Left ventricle myocardium inferior (tissue), 1 donor: ENCODE measurements around the gene PTPMT1. TPM values are rescaled to one million over a fixed set of nuclear protein-coding genes. Genes with fewer than 3 reads are reported as not detected.

Experiments used
- DNase-seq: peaks from one replicate; pipeline ENCODE4 v3.0.0-alpha.2; 2020
- H3K27ac ChIP-seq: fragments of 200-600 bp; replicated peaks from 2 replicates; pipeline ENCODE4 v1.8.0; 2021
- H3K27me3 ChIP-seq: fragments of 200-600 bp; 2 replicates; pipeline ENCODE4 v1.8.0; 2021; ENCODE audit warnings: low read depth
- H3K36me3 ChIP-seq: fragments of 200-600 bp; 2 replicates; pipeline ENCODE4 v1.8.0; 2021
- H3K4me1 ChIP-seq: fragments of 200-600 bp; 2 replicates; pipeline ENCODE4 v1.8.0; 2021
- H3K4me3 ChIP-seq: fragments of 200-600 bp; 2 replicates; pipeline ENCODE4 v1.8.0; 2021; ENCODE audit warnings: mild to moderate bottlenecking, moderate library complexity
- H3K9me3 ChIP-seq: fragments of 200-600 bp; replicated peaks from 2 replicates; pipeline ENCODE4 v1.8.0; 2021
- intact Hi-C: fragments of 100-400 bp; cut with micrococcal nuclease; formaldehyde crosslinking; loops from one replicate; pipeline ENCODE4 v1.11.0; 2022
- total RNA-seq: library from RNA; stranded (reverse); fragmentation: NEBNext Ultra II Directional; extraction: Animal tissue kit (Norgen Biotek cat#: 25700); gene quantifications from one replicate; pipeline ENCODE4 v1.2.1, GENCODE V29; 2021
- TF ChIP-seq, protein P1 (sequence below): fragments of 200-600 bp; IDR thresholded peaks from 2 replicates; pipeline ENCODE4 v1.8.0; 2021; ENCODE audit warnings: antibody characterized with exemption, mild to moderate bottlenecking, borderline replicate concordance
- donor health status: DM: no; HTN: yes; CAD: no; lungs with severe emphysema.

The PTPMT1 gene
- total RNA-seq, 1 donor from 2014 or later: 23.6 TPM

DNA sequence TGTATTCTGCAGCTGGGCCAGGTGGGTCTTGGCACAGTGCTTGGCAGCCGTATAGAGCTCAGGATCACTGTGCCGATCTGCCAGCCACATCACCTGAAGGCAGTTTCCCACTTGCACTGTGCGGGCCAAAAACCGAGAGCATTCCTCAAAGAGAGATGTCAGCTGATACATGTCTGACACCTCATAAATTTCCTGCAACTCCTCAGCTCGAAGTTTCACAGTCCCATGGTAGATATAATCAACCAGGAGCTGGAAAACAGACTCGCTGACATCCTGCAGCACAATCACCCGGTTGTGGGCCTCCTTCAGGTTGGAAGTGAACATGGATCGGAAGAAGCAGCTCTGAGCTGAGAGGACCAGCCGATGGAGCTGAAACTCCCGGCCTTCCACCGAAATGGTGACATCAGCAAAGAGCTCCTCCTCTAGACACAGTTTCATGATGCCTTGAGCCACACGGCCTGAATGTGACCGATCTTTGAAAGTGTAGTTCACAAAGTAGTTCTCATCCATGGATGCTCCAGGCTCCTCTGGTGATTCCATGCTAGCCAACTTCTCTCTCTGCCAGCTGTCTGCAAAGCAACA is 12.2 kb downstream of the PTPMT1 start:
- H3K4me1 ChIP-seq: peaks cover 59% of the 10 kb centered on the region
- TF ChIP-seq, protein P1, sequence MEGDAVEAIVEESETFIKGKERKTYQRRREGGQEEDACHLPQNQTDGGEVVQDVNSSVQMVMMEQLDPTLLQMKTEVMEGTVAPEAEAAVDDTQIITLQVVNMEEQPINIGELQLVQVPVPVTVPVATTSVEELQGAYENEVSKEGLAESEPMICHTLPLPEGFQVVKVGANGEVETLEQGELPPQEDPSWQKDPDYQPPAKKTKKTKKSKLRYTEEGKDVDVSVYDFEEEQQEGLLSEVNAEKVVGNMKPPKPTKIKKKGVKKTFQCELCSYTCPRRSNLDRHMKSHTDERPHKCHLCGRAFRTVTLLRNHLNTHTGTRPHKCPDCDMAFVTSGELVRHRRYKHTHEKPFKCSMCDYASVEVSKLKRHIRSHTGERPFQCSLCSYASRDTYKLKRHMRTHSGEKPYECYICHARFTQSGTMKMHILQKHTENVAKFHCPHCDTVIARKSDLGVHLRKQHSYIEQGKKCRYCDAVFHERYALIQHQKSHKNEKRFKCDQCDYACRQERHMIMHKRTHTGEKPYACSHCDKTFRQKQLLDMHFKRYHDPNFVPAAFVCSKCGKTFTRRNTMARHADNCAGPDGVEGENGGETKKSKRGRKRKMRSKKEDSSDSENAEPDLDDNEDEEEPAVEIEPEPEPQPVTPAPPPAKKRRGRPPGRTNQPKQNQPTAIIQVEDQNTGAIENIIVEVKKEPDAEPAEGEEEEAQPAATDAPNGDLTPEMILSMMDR: no peak
- peak overlapping the region; percentile 100 for H3K4me3 ChIP-seq
- no peak overlapping the region for H3K27ac ChIP-seq
- intact Hi-C loops: no loop called here
- H3K27me3 ChIP-seq: no peaks in the 10 kb centered on the region
- H3K9me3 ChIP-seq: no peaks in the 10 kb centered on the region
- DNase-seq: no peak
- peaks cover 67% of the 10 kb centered on the region for H3K36me3 ChIP-seq

DNA sequence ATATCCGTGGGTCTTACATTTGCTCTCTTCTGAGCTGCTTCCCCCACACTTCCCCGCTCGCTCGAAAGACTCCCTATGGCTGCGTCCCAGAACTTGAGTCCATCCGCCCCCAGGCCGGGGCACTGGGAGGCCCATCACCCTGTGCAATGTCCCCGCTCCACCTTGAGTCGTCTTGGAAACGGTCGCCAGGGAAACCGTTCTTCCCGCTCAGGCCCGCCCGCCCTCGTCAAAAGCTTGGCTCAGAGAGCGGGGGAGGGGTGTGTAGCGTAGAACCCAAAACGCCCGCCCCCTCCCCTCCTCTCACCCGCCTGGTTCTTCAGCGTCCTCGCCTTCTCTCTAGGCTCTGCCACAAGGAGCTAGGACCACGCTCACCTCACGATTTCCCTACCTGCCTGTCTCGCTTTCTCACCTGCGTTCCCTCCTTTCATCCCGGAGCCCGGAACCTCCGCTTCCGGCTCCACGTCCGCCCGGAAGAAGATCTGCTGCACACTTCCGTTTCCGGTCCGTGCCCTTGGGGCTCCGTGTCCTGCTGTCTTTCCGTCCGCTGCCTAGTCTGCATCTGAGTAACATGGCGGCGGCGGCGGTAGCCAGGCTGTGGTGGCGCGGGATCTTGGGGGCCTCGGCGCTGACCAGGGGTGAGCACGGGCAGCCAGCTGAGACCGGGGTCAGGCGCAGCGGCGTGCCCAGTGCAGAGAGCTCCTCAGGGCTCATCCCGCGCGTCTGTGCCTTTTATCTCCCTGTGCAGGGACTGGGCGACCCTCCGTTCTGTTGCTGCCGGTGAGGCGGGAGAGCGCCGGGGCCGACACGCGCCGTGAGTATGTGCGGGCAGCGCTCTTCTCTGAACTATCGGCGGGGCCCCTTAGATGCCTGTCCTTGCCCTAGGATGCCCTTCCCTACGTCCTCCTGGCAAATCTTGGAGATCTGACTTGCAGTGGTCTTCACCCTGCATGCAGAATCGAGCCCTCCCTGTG is 13.4 kb downstream of the PTPMT1 start, which contains the start of the genes KBTBD4 and NDUFS3:
Gene KBTBD4 (minus strand): TSS at position 447 of the 971 bp plus-strand sequence. CDS start 19 bp downstream, at position 428.
Gene NDUFS3 (plus strand): TSS at position 551 of the 971 bp plus-strand sequence. CDS start 18 bp downstream, at position 569.
- Histone ChIP-seq H3K9me3 (no peaks in the 10 kb centered on the region), H3K27me3 (no peaks in the 10 kb centered on the region), H3K27ac (peak within 1 kb of the TSS; percentile 96), H3K4me1 (peaks cover 47% of the 10 kb centered on the region), H3K4me3 (peak within 1 kb of the TSS; percentile 100), H3K36me3 (peaks cover 67% of the 10 kb centered on the region)
- intact Hi-C loops: no loop called here
- TF ChIP-seq, protein P1: no peak
- DNase-seq: peak; percentile 88

DNA sequence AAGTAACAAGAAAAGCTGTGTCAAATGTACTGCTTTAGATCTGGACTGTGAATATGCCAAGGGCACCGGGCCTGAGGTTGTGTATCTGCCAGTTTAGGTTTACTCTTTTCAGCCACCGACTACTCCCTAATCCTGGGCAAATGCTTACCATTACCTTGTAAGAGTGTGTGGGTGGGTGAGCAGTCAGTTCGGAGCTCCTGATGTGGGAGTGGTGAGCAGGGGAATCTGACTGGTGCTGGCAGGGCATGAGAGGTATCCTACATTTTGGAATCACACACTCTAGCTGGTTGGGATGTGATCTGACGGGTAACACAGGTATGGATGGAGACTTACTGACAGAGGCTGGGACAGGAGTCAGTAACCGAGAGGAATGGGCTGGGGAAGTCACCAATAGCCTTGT is 18.4 kb downstream of the PTPMT1 start:
- no peak overlapping the region for H3K4me3 ChIP-seq
- intact Hi-C loops: no loop called here
- peaks cover 1% of the 10 kb centered on the region for H3K27me3 ChIP-seq
- no peak for DNase-seq
- H3K27ac ChIP-seq: no peak overlapping the region
- peaks cover 53% of the 10 kb centered on the region for H3K36me3 ChIP-seq
- TF ChIP-seq, protein P1: no peak
- no peaks in the 10 kb centered on the region for H3K9me3 ChIP-seq
- peaks cover 42% of the 10 kb centered on the region for H3K4me1 ChIP-seq

DNA sequence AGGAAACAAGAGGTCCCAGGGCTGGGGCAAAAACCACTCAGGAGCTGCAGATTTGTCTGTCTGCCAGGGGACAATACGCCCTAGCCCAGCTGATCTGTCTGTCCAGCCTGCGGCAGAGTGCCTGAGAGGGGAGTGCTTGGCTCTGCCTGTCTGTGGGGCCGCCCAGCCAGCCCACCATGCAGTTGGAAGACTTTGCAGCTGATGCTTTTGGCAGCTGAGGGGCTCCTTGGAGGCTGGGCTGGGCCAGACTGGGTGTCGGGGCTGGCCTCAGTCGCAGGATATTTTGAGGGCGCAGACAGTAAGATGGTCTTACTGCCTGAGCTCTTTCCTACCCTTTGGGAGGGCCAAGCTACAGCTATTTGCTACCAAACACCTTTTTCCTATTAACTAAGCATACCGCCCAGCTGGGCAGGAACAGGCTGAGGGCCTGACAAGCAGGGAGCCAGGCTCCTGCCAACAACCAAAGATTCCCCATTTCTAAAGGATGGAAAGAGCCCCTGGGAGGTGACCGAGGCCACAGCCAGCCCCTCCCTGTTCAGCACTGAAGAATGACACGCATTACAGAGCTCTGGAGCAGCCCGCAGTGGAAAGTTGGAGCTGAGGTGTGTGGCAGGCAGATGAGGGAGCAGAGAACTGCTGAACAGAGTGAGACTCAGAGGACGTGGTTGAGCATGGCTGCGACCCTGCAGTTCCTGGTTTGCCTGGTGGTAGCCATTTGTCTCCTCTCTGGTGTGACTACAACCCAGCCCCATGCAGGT is 20.9 kb downstream of the PTPMT1 start, which contains the start of gene FAM180B:
Gene FAM180B (plus strand): TSS at position 581 of the 758 bp plus-strand sequence. CDS start 91 bp downstream, at position 672.
- Histone ChIP-seq H3K9me3 (no peaks in the 10 kb centered on the region), H3K27ac (peak within 1 kb of the TSS; percentile 12), H3K36me3 (peaks cover 40% of the 10 kb centered on the region), H3K27me3 (peaks cover 26% of the 10 kb centered on the region), H3K4me1 (peaks cover 26% of the 10 kb centered on the region), H3K4me3 (no peak within 1 kb of the TSS)
- intact Hi-C loops: no loop called here
- TF ChIP-seq, protein P1: no peak
- DNase-seq: peak; percentile 32
